Keratinocyte (primary cell): ENCODE data around the gene CPA5. TPM values are rescaled to one million over a fixed set of nuclear protein-coding genes. Genes with fewer than 3 reads are reported as not detected.

ENCODE experiments used
- DNase-seq: peaks from one replicate; pipeline ENCODE4 v3.0.0-alpha.2; 2011; ENCODE audit warnings: low read depth, missing footprints, low spot score
- FAIRE-seq: peaks from 2 replicates; lab custom pipeline; 2011; peaks lifted over from hg19 to GRCh38; lab: Jason Lieb, UNC
- H2AFZ ChIP-seq: 2 replicates; pipeline ENCODE4 v1.6.0; 2012; ENCODE audit warnings: low read length, control low read depth, inconsistent platforms; ENCODE audit not compliant: control insufficient read depth
- H3K27ac ChIP-seq: 2 replicates; pipeline ENCODE4 v1.5.1; 2011; ENCODE audit warnings: low read length; ENCODE audit not compliant: control insufficient read depth, insufficient read depth
- H3K27me3 ChIP-seq: 3 replicates; pipeline ENCODE4 v1.6.0; 2011; ENCODE audit warnings: low read length; ENCODE audit not compliant: control insufficient read depth, insufficient read depth; ENCODE audit errors: extremely low read depth
- H3K36me3 ChIP-seq, 2 experiments: 2 replicates in 1 of 2; 3 replicates in 1 of 2; pipeline ENCODE4 v1.5.1; 2011; ENCODE audit warnings: low read length in 2 of 2, mild to moderate bottlenecking in 1 of 2; ENCODE audit not compliant: control insufficient read depth in 2 of 2, insufficient read depth in 2 of 2; ENCODE audit errors: extremely low read depth in 1 of 2
- H3K4me1 ChIP-seq: 3 replicates; pipeline ENCODE4 v1.5.1; 2011; ENCODE audit warnings: low read length; ENCODE audit not compliant: control insufficient read depth, insufficient read depth; ENCODE audit errors: extremely low read depth
- H3K4me2 ChIP-seq: 3 replicates; pipeline ENCODE4 v1.6.0; 2011; ENCODE audit warnings: low read depth, low read length; ENCODE audit not compliant: control insufficient read depth, insufficient read depth; ENCODE audit errors: extremely low read depth
- H3K4me3 ChIP-seq, 3 experiments: fragments of 200-600 bp in 1 of 3; sonication (generic) in 1 of 3; 2 replicates in 2 of 3; 3 replicates in 1 of 3; pipeline ENCODE4 v1.5.1; 2011 to 2016; ENCODE audit warnings: low read length in 3 of 3, mild to moderate bottlenecking in 3 of 3, control low read depth in 2 of 3, inconsistent platforms in 1 of 3, low read depth in 1 of 3, mixed read lengths in 1 of 3, mixed run types in 1 of 3, moderate library complexity in 1 of 3; ENCODE audit not compliant: control insufficient read depth in 2 of 3, insufficient read depth in 2 of 3; ENCODE audit errors: extremely low read depth in 1 of 3
- H3K79me2 ChIP-seq: 2 replicates; pipeline ENCODE4 v1.6.0; 2012; ENCODE audit warnings: low read length; ENCODE audit not compliant: control insufficient read depth, insufficient read depth
- H3K9ac ChIP-seq: 3 replicates; pipeline ENCODE4 v1.6.0; 2011; ENCODE audit warnings: low read length; ENCODE audit not compliant: control insufficient read depth, insufficient read depth; ENCODE audit errors: extremely low read depth
- H3K9me1 ChIP-seq: 3 replicates; pipeline ENCODE4 v1.6.0; 2011; ENCODE audit warnings: low read length; ENCODE audit not compliant: control insufficient read depth, insufficient read depth; ENCODE audit errors: extremely low read depth
- H3K9me3 ChIP-seq: 2 replicates; pipeline ENCODE4 v1.5.1; 2012; ENCODE audit warnings: low read depth, low read length; ENCODE audit not compliant: control insufficient read depth
- H4K20me1 ChIP-seq: 3 replicates; pipeline ENCODE4 v1.6.0; 2011; ENCODE audit warnings: low read length; ENCODE audit not compliant: control insufficient read depth, insufficient read depth; ENCODE audit errors: extremely low read depth
- EZH2 ChIP-seq: IDR thresholded peaks from one replicate; pipeline ENCODE4 v1.6.1; 2012; ENCODE audit warnings: inconsistent platforms, mild to moderate bottlenecking, low read length, moderate library complexity
- dilution Hi-C: fragments of 300-500 bp; cut with MboI; formaldehyde crosslinking; loops from one replicate; pipeline ENCODE4 v1.7.0; 2020; ENCODE audit warnings: low sequenced_read_pairs; ENCODE audit not compliant: extremely low pct_ligation_motif_present
- polyA plus RNA-seq, 5 experiments: library from polyadenylated mRNA; depleted of rRNA in 3 of 5; stranded (reverse) in 3 of 5; stranded (forward) in 1 of 5; unstranded in 1 of 5; fragments of >200 nt; gene quantifications; 1 replicate in 1 of 5; 2 replicates in 3 of 5; 3 replicates in 1 of 5; pipeline versions ENCODE4 v1.2.1 to v1.2.3, GENCODE V29; 2011 to 2012; ENCODE audit warnings: missing spikeins in 2 of 5, low read depth in 1 of 5, low replicate concordance in 1 of 5
- TF ChIP-seq, protein P1 (sequence below), 3 experiments: IDR thresholded peaks in 1 of 3; conservative IDR thresholded peaks in 1 of 3; optimal IDR thresholded peaks in 1 of 3; 2 replicates in 2 of 3; 3 replicates in 1 of 3; pipeline versions ENCODE3 to v1.5.1; 2011; ENCODE audit warnings: low read length in 3 of 3, mild to moderate bottlenecking in 3 of 3, moderate library complexity in 2 of 3, control low read depth in 1 of 3, inconsistent platforms in 1 of 3; ENCODE audit not compliant: insufficient read depth in 2 of 3; ENCODE audit errors: extremely low read depth in 1 of 3

The CPA5 gene
- polyA plus RNA-seq, 1 donor (not counting 4 experiments of a cell fraction or from before 2014, with no cell fraction given), result 0.24 TPM

DNA sequence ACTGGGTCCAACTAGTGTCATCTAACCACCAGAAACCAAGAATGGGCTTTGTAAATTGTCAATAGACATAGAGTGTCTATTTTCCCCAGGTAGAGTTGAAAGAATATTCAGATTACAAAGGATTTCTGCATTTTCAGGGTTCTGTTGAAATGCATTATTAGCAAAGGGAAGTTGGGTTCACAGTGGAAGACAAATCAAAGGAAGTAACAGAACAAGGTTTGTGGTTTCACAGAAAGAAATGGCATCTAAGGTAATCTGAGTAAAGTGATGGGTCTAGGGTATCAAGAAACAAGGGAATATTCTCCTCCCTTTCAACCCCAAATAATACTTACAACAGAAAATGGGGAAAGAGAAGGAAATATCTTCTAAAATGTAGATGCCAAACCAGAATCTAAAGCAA lies 70.4 kb downstream of the CPA5 start:
- no peak for TF ChIP-seq EZH2
- TF ChIP-seq, protein P1, sequence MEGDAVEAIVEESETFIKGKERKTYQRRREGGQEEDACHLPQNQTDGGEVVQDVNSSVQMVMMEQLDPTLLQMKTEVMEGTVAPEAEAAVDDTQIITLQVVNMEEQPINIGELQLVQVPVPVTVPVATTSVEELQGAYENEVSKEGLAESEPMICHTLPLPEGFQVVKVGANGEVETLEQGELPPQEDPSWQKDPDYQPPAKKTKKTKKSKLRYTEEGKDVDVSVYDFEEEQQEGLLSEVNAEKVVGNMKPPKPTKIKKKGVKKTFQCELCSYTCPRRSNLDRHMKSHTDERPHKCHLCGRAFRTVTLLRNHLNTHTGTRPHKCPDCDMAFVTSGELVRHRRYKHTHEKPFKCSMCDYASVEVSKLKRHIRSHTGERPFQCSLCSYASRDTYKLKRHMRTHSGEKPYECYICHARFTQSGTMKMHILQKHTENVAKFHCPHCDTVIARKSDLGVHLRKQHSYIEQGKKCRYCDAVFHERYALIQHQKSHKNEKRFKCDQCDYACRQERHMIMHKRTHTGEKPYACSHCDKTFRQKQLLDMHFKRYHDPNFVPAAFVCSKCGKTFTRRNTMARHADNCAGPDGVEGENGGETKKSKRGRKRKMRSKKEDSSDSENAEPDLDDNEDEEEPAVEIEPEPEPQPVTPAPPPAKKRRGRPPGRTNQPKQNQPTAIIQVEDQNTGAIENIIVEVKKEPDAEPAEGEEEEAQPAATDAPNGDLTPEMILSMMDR (optimal IDR thresholded peaks at IDR 0.05 in 1 of 3, IDR thresholded peaks at IDR 0.05 in 1 of 3, conservative IDR thresholded peaks at IDR 0.05 in 1 of 3; ENCODE audit: extremely low read depth in 1 of 3, insufficient read depth in 2 of 3, low read length in 3 of 3), result no peak
- H3K79me2 ChIP-seq, result no peaks in the 10 kb centered on the region
- H4K20me1 ChIP-seq, result no peaks in the 10 kb centered on the region
- no peaks in the 10 kb centered on the region for H3K27me3 ChIP-seq
- no peak overlapping the region for H3K27ac ChIP-seq
- no peak for DNase-seq
- no peak overlapping the region for H3K4me3 ChIP-seq
- H3K9ac ChIP-seq, result no peak overlapping the region
- dilution Hi-C loops, result no loop called here
- no peaks in the 10 kb centered on the region for H3K9me3 ChIP-seq
- no peak overlapping the region for H2AFZ ChIP-seq
- no peaks in the 10 kb centered on the region for H3K9me1 ChIP-seq
- H3K4me2 ChIP-seq, result no peak overlapping the region
- no peaks in the 10 kb centered on the region for H3K36me3 ChIP-seq
- FAIRE-seq, result no peak
- H3K4me1 ChIP-seq, result peaks cover 26% of the 10 kb centered on the region

DNA sequence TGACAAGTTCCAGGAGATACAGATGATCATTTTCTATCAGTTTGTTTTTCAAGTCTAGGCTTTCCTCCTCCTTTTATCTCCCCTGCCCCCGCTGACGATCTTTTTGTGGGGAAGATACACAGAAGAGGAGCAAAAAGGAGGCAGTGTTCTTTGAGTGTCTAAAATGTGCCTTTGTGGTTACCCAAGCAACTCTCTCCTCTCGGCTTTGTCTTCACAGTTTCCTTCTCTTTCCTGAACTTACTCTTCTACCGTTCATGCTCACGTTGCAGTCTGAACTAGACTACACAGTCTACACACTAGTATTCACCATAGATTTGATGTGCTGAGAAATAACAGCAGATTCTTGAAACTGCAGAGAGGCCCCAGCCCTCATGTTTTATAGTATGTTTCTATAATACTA lies 72.6 kb downstream of the CPA5 start:
- no peak overlapping the region for H3K9ac ChIP-seq
- H3K4me1 ChIP-seq, result peaks cover 26% of the 10 kb centered on the region
- H3K36me3 ChIP-seq, result no peaks in the 10 kb centered on the region
- TF ChIP-seq EZH2, result no peak
- TF ChIP-seq, protein P1 (optimal IDR thresholded peaks at IDR 0.05 in 1 of 3, IDR thresholded peaks at IDR 0.05 in 1 of 3, conservative IDR thresholded peaks at IDR 0.05 in 1 of 3; ENCODE audit: extremely low read depth in 1 of 3, insufficient read depth in 2 of 3, low read length in 3 of 3), result no peak
- H4K20me1 ChIP-seq, result no peaks in the 10 kb centered on the region
- no peak for DNase-seq
- H3K27ac ChIP-seq, result no peak overlapping the region
- H3K27me3 ChIP-seq, result no peaks in the 10 kb centered on the region
- H3K9me3 ChIP-seq, result no peaks in the 10 kb centered on the region
- no peak overlapping the region for H3K4me2 ChIP-seq
- H3K79me2 ChIP-seq, result no peaks in the 10 kb centered on the region
- FAIRE-seq, result peak; percentile 61
- H3K4me3 ChIP-seq, result no peak overlapping the region
- dilution Hi-C loops, result no loop called here
- H3K9me1 ChIP-seq, result no peaks in the 10 kb centered on the region
- no peak overlapping the region for H2AFZ ChIP-seq
